ENCODE results near the gene COX14. TPM values are rescaled to one million over a fixed set of nuclear protein-coding genes. Genes with fewer than 3 reads are reported as not detected.
"Not testable (repeated sequence)": the region's sequence is repeated elsewhere in the genome, so short reads cannot be mapped to it uniquely, and the experiment has no call there.

Gene COX14
- total RNA-seq, 1 donor from 2014 or later: 49.7 TPM

GRCh38 chr12:50142993-50143392 is 31.0 kb downstream of the COX14 start:
- H3K4me1 ChIP-seq (ENCODE audit: insufficient read depth, low read length): no peaks in the 10 kb centered on the region
- H3K4me3 ChIP-seq (ENCODE audit: insufficient read depth, low read depth, low read length): no peak overlapping the region
- Mint-ChIP-seq H3K9me3 (ENCODE audit: unreplicated experiment) (no peaks in the 10 kb centered on the region), H3K27ac (ENCODE audit: unreplicated experiment) (no peak overlapping the region), H3K36me3 (ENCODE audit: low read depth, unreplicated experiment) (peaks cover 21% of the 10 kb centered on the region), H3K4me3 (ENCODE audit: unreplicated experiment) (no peak overlapping the region), H3K4me1 (ENCODE audit: low read depth, unreplicated experiment) (peaks cover 1% of the 10 kb centered on the region), H3K27me3 (ENCODE audit: low read depth, unreplicated experiment) (no peaks in the 10 kb centered on the region)
- peaks cover 26% of the 10 kb centered on the region for H4K20me1 ChIP-seq (ENCODE audit: insufficient read depth, low read length)
- no peak for DNase-seq (ENCODE audit: low read depth)
- FAIRE-seq: no peak
- TF ChIP-seq EZH2 (IDR thresholded peaks at IDR 0.05; ENCODE audit: insufficient read depth, low read length) (no peak), CTCF (IDR thresholded peaks at IDR 0.05; ENCODE audit: insufficient read depth, low read depth, low read length) (no peak)
- H3K27ac ChIP-seq (ENCODE audit: low read depth, low read length): no peak overlapping the region
- no peak overlapping the region for H2AFZ ChIP-seq (ENCODE audit: low read depth, low read length)
- H3K27me3 ChIP-seq (ENCODE audit: insufficient read depth, low read length): no peaks in the 10 kb centered on the region
- H3K36me3 ChIP-seq (ENCODE audit: insufficient read depth, low read length): peaks cover 12% of the 10 kb centered on the region
- H3K9ac ChIP-seq (ENCODE audit: low read length): no peak overlapping the region
- no peaks in the 10 kb centered on the region for H3K9me3 ChIP-seq (ENCODE audit: insufficient read depth, low read depth, low read length)
- peaks cover 34% of the 10 kb centered on the region for H3K79me2 ChIP-seq (ENCODE audit: insufficient read depth, low read length)
- no peak overlapping the region for H3K4me2 ChIP-seq (ENCODE audit: low read length)

- H3K79me2 ChIP-seq (ENCODE audit: insufficient read depth, low read length): peaks cover 58% of the 10 kb centered on the region
- H3K9me3 ChIP-seq (ENCODE audit: insufficient read depth, low read depth, low read length): no peaks in the 10 kb centered on the region
- no peaks in the 10 kb centered on the region for H3K27me3 ChIP-seq (ENCODE audit: insufficient read depth, low read length)
- H3K4me1 Mint-ChIP-seq (ENCODE audit: low read depth, unreplicated experiment): peaks cover 4% of the 10 kb centered on the region
- no peak overlapping the region for H3K27ac Mint-ChIP-seq (ENCODE audit: unreplicated experiment)
- no peak overlapping the region for H3K9ac ChIP-seq (ENCODE audit: low read length)
- no peak for TF ChIP-seq CTCF (IDR thresholded peaks at IDR 0.05; ENCODE audit: insufficient read depth, low read depth, low read length)
- no peak overlapping the region for H2AFZ ChIP-seq (ENCODE audit: low read depth, low read length)
- no peak overlapping the region for H3K4me3 ChIP-seq (ENCODE audit: insufficient read depth, low read depth, low read length)
- no peaks in the 10 kb centered on the region for H3K4me1 ChIP-seq (ENCODE audit: insufficient read depth, low read length)
- no peak overlapping the region for H3K27ac ChIP-seq (ENCODE audit: low read depth, low read length)
- no peak overlapping the region for H3K4me2 ChIP-seq (ENCODE audit: low read length)
- DNase-seq (ENCODE audit: low read depth) (no peak), FAIRE-seq (no peak)
- peaks cover 9% of the 10 kb centered on the region for H3K36me3 ChIP-seq (ENCODE audit: insufficient read depth, low read length)
- peaks cover 15% of the 10 kb centered on the region for H3K36me3 Mint-ChIP-seq (ENCODE audit: low read depth, unreplicated experiment)
- H4K20me1 ChIP-seq (ENCODE audit: insufficient read depth, low read length): peaks cover 40% of the 10 kb centered on the region
- H3K9me3 Mint-ChIP-seq (ENCODE audit: unreplicated experiment): no peaks in the 10 kb centered on the region
- no peaks in the 10 kb centered on the region for H3K27me3 Mint-ChIP-seq (ENCODE audit: low read depth, unreplicated experiment)
- H3K4me3 Mint-ChIP-seq (ENCODE audit: unreplicated experiment): no peak overlapping the region
These were observed 33.4 kb downstream of the COX14 start for GRCh38 chr12:50145439-50145838.

- no peak overlapping the region for H3K4me3 ChIP-seq (ENCODE audit: insufficient read depth, low read depth, low read length)
- H3K9me3 ChIP-seq (ENCODE audit: insufficient read depth, low read depth, low read length): no peaks in the 10 kb centered on the region
- H3K9ac ChIP-seq (ENCODE audit: low read length): no peak overlapping the region
- no peaks in the 10 kb centered on the region for H3K4me1 ChIP-seq (ENCODE audit: insufficient read depth, low read length)
- H4K20me1 ChIP-seq (ENCODE audit: insufficient read depth, low read length): peaks cover 59% of the 10 kb centered on the region
- no peak overlapping the region for H3K27ac ChIP-seq (ENCODE audit: low read depth, low read length)
- Mint-ChIP-seq H3K27ac (ENCODE audit: unreplicated experiment) (no peak overlapping the region), H3K4me1 (ENCODE audit: low read depth, unreplicated experiment) (peaks cover 11% of the 10 kb centered on the region), H3K4me3 (ENCODE audit: unreplicated experiment) (no peak overlapping the region), H3K9me3 (ENCODE audit: unreplicated experiment) (no peaks in the 10 kb centered on the region), H3K36me3 (ENCODE audit: low read depth, unreplicated experiment) (peaks cover 8% of the 10 kb centered on the region), H3K27me3 (ENCODE audit: low read depth, unreplicated experiment) (no peaks in the 10 kb centered on the region)
- TF ChIP-seq EZH2 (IDR thresholded peaks at IDR 0.05; ENCODE audit: insufficient read depth, low read length) (no peak), CTCF (IDR thresholded peaks at IDR 0.05; ENCODE audit: insufficient read depth, low read depth, low read length) (no peak)
- peaks cover 76% of the 10 kb centered on the region for H3K79me2 ChIP-seq (ENCODE audit: insufficient read depth, low read length)
- no peak overlapping the region for H2AFZ ChIP-seq (ENCODE audit: low read depth, low read length)
- DNase-seq (ENCODE audit: low read depth) (no peak), FAIRE-seq (no peak)
- no peaks in the 10 kb centered on the region for H3K27me3 ChIP-seq (ENCODE audit: insufficient read depth, low read length)
- H3K4me2 ChIP-seq (ENCODE audit: low read length): no peak overlapping the region
- H3K36me3 ChIP-seq (ENCODE audit: insufficient read depth, low read length): peaks cover 9% of the 10 kb centered on the region
These were observed 35.2 kb downstream of the COX14 start for GRCh38 chr12:50147281-50147680.

GRCh38 chr12:50148011-50148410 is 36.0 kb downstream of the COX14 start:
- H3K27ac Mint-ChIP-seq (ENCODE audit: unreplicated experiment); H3K9me3 ChIP-seq (ENCODE audit: insufficient read depth, low read depth, low read length); H3K36me3 Mint-ChIP-seq (ENCODE audit: low read depth, unreplicated experiment): not testable (repeated sequence)

More at GRCh38 chr12:50148011-50148410, 36.0 kb downstream of the COX14 start:
- not testable (repeated sequence) for H3K9me3 Mint-ChIP-seq (ENCODE audit: unreplicated experiment); H2AFZ ChIP-seq (ENCODE audit: low read depth, low read length); H3K27me3 Mint-ChIP-seq (ENCODE audit: low read depth, unreplicated experiment); DNase-seq (ENCODE audit: low read depth); H3K27me3 ChIP-seq (ENCODE audit: insufficient read depth, low read length); H3K4me1 ChIP-seq (ENCODE audit: insufficient read depth, low read length); H3K4me3 Mint-ChIP-seq (ENCODE audit: unreplicated experiment); H3K9ac ChIP-seq (ENCODE audit: low read length); H3K4me3 ChIP-seq (ENCODE audit: insufficient read depth, low read depth, low read length); H3K36me3 ChIP-seq (ENCODE audit: insufficient read depth, low read length); H3K4me2 ChIP-seq (ENCODE audit: low read length); FAIRE-seq; H3K27ac ChIP-seq (ENCODE audit: low read depth, low read length)
- Histone ChIP-seq H3K79me2 (ENCODE audit: insufficient read depth, low read length) (peaks cover 81% of the 10 kb centered on the region), H4K20me1 (ENCODE audit: insufficient read depth, low read length) (peaks cover 57% of the 10 kb centered on the region)
- H3K4me1 Mint-ChIP-seq (ENCODE audit: low read depth, unreplicated experiment): peaks cover 11% of the 10 kb centered on the region
